Mesodermal cell (in vitro differentiated cells): ENCODE data around the gene OPRD1.
A peak's percentile ranks its signal among the peaks of the same experiment; 100 is the strongest.

Experiments
- H3K27ac ChIP-seq: 2 replicates; pipeline ENCODE4 v1.7.0; 2013; ENCODE audit warnings: mild to moderate bottlenecking, low read depth, low read length, moderate library complexity; ENCODE audit not compliant: severe bottlenecking
- H3K36me3 ChIP-seq: 2 replicates; pipeline ENCODE4 v1.7.1; 2013; ENCODE audit warnings: mild to moderate bottlenecking, low read length, moderate library complexity; ENCODE audit not compliant: control insufficient read depth, insufficient read depth
- H3K4me1 ChIP-seq: one replicate; pipeline ENCODE4 v1.7.1; 2013; ENCODE audit warnings: mild to moderate bottlenecking, low read length; ENCODE audit not compliant: insufficient read depth, control insufficient read depth, poor library complexity, severe bottlenecking
- H3K4me3 ChIP-seq: 2 replicates; pipeline ENCODE4 v1.7.0; 2013; ENCODE audit warnings: low read length, control low read depth, mild to moderate bottlenecking; ENCODE audit not compliant: insufficient read depth, poor library complexity, severe bottlenecking; ENCODE audit errors: extremely low read depth
- H3K9me3 ChIP-seq: 2 replicates; pipeline ENCODE4 v1.7.1; 2013; ENCODE audit warnings: mild to moderate bottlenecking, low read length, moderate library complexity; ENCODE audit not compliant: control insufficient read depth
- WGBS, 2 experiments: methylation state at CpG; one replicate each; pipeline ENCODE4 v1.1.5; 2013; ENCODE audit warnings: missing lambda C conversion rate in 2 of 2; ENCODE audit not compliant: insufficient coverage in 2 of 2; 5-methylcytosine and 5-hydroxymethylcytosine counted together

OPRD1 gene

GRCh38 chr1:28894785-28895184 is 82.8 kb downstream of the OPRD1 start:
- H3K36me3 ChIP-seq, result no peaks in the 10 kb centered on the region
- no peaks in the 10 kb centered on the region for H3K9me3 ChIP-seq
- H3K27ac ChIP-seq, result peak overlapping the region; percentile 10
- H3K4me1 ChIP-seq, result peaks cover 2% of the 10 kb centered on the region
- WGBS, 2 experiments, result no CpG with 5 or more reads among the region's 2 CpGs
- H3K4me3 ChIP-seq, result no peak overlapping the region

- no peak overlapping the region for H3K4me3 ChIP-seq
- no peaks in the 10 kb centered on the region for H3K9me3 ChIP-seq
- H3K27ac ChIP-seq, result no peak overlapping the region
- WGBS, 2 experiments, result no CpG with 5 or more reads among the region's 4 CpGs
- peaks cover 2% of the 10 kb centered on the region for H3K4me1 ChIP-seq
- no peaks in the 10 kb centered on the region for H3K36me3 ChIP-seq
These were observed 84.1 kb downstream of the OPRD1 start for GRCh38 chr1:28895896-28896608.

- H3K4me1 ChIP-seq, result peaks cover 2% of the 10 kb centered on the region
- no peaks in the 10 kb centered on the region for H3K9me3 ChIP-seq
- no peak overlapping the region for H3K27ac ChIP-seq
- no peak overlapping the region for H3K4me3 ChIP-seq
- no peaks in the 10 kb centered on the region for H3K36me3 ChIP-seq
- 96% methylated on average over 3 of the region's 3 CpGs; no CpG with 5 or more reads in 1 of the 2 experiments for WGBS, 2 experiments
These were observed 84.6 kb downstream of the OPRD1 start for GRCh38 chr1:28896609-28896986.

GRCh38 chr1:28897789-28898188 is 85.8 kb downstream of the OPRD1 start:
- Histone ChIP-seq H3K27ac (no peak overlapping the region), H3K36me3 (no peaks in the 10 kb centered on the region), H3K9me3 (no peaks in the 10 kb centered on the region), H3K4me1 (peaks cover 2% of the 10 kb centered on the region), H3K4me3 (no peak overlapping the region)
- 78 to 95% methylated on average over 1 to 2 of the region's 4 CpGs for WGBS, 2 experiments

GRCh38 chr1:28898405-28898881 is 86.5 kb downstream of the OPRD1 start:
- Histone ChIP-seq H3K4me3 (no peak overlapping the region), H3K9me3 (no peaks in the 10 kb centered on the region), H3K27ac (no peak overlapping the region), H3K36me3 (no peaks in the 10 kb centered on the region), H3K4me1 (peaks cover 2% of the 10 kb centered on the region)
- WGBS, 2 experiments, result 86 to 100% methylated on average over 1 to 2 of the region's 3 CpGs

- H3K9me3 ChIP-seq, result no peaks in the 10 kb centered on the region
- WGBS, 2 experiments, result 57% methylated on average over 1 of the region's 2 CpGs; no CpG with 5 or more reads in 1 of the 2 experiments
- H3K27ac ChIP-seq, result no peak overlapping the region
- no peak overlapping the region for H3K4me3 ChIP-seq
- peaks cover 2% of the 10 kb centered on the region for H3K4me1 ChIP-seq
- no peaks in the 10 kb centered on the region for H3K36me3 ChIP-seq
These were observed 87.3 kb downstream of the OPRD1 start for GRCh38 chr1:28899267-28899666.

- H3K9me3 ChIP-seq, result peaks cover 3% of the 10 kb centered on the region
- no peak overlapping the region for H3K4me3 ChIP-seq
- no peaks in the 10 kb centered on the region for H3K36me3 ChIP-seq
- WGBS, 2 experiments, result 87 to 94% methylated on average over 2 of the region's 3 CpGs
- no peaks in the 10 kb centered on the region for H3K4me1 ChIP-seq
- H3K27ac ChIP-seq, result no peak overlapping the region
These were observed 88.6 kb downstream of the OPRD1 start for GRCh38 chr1:28900562-28900961.

GRCh38 chr1:28902738-28903137 is 90.8 kb downstream of the OPRD1 start:
- Histone ChIP-seq H3K4me1 (no peaks in the 10 kb centered on the region), H3K36me3 (no peaks in the 10 kb centered on the region), H3K4me3 (no peak overlapping the region), H3K9me3 (peaks cover 3% of the 10 kb centered on the region), H3K27ac (no peak overlapping the region)
- WGBS, 2 experiments, result 60% methylated on average over 1 of the region's 2 CpGs; no CpG with 5 or more reads in 1 of the 2 experiments

- Histone ChIP-seq H3K4me1 (no peaks in the 10 kb centered on the region), H3K4me3 (no peak overlapping the region), H3K9me3 (peaks cover 3% of the 10 kb centered on the region), H3K27ac (no peak overlapping the region), H3K36me3 (no peaks in the 10 kb centered on the region)
- WGBS, 2 experiments, result 95 to 98% methylated on average over 6 to 7 of the region's 8 CpGs
These were observed 94.1 kb downstream of the OPRD1 start for GRCh38 chr1:28905921-28906666.

- Histone ChIP-seq H3K4me1 (peaks cover 4% of the 10 kb centered on the region), H3K36me3 (no peaks in the 10 kb centered on the region), H3K4me3 (no peak overlapping the region), H3K9me3 (peaks cover 3% of the 10 kb centered on the region), H3K27ac (no peak overlapping the region)
- WGBS, 2 experiments, result no CpG with 5 or more reads among the region's 2 CpGs
These were observed 97.2 kb downstream of the OPRD1 start for GRCh38 chr1:28909198-28909597.
